Lower leg skin (tissue), 4 donors: ENCODE measurements around the gene GPR55. TPM values are rescaled to one million over a fixed set of nuclear protein-coding genes. Genes with fewer than 3 reads are reported as not detected.

ENCODE experiments used
- DNase-seq, 2 donors: peaks; one replicate each; pipeline ENCODE4 v3.0.0-alpha.2; 2019; ENCODE audit warnings: low spot score in 2 of 2
- H3K4me3 ChIP-seq: fragments of 200-600 bp; sonication (generic); 2 replicates; pipeline ENCODE4 v1.5.1; 2017; ENCODE audit warnings: mild to moderate bottlenecking, low read depth; ENCODE audit not compliant: poor library complexity, severe bottlenecking
- CTCF ChIP-seq, 3 donors: fragments of 450-650 bp; IDR thresholded peaks; one replicate each; pipeline ENCODE4 v1.5.1; 2016; ENCODE audit warnings: antibody characterized with exemption in 3 of 3, mild to moderate bottlenecking in 3 of 3, moderate library complexity in 2 of 3
- POLR2A ChIP-seq, 2 donors: fragments of 450-650 bp; IDR thresholded peaks; one replicate each; pipeline ENCODE4 v1.6.1; 2016 to 2017; ENCODE audit warnings: antibody characterized with exemption in 2 of 2, mild to moderate bottlenecking in 1 of 2, moderate library complexity in 1 of 2
- WGBS, 2 donors: methylation state at CpG; one replicate each; pipeline ENCODE4 v1.1.5; 2018; 5-methylcytosine and 5-hydroxymethylcytosine counted together
- intact Hi-C: fragments of 100-400 bp; cut with DNase I; formaldehyde crosslinking; loops from one replicate; pipeline ENCODE4 v1.15.0; 2023; ENCODE audit warnings: low total_unique reads
- total RNA-seq, 4 donors: library from RNA; depleted of rRNA; stranded (reverse); fragments of >200 nt; gene quantifications; one replicate each; pipeline ENCODE4 v1.1.0, GENCODE V29; 2016

Gene GPR55
- total RNA-seq, 4 donors from 2014 or later: 0.30 TPM; not detected in 3

- intact Hi-C loops: no loop called here
- no peak overlapping the region for H3K4me3 ChIP-seq
- WGBS, 2 donors: 34 to 43% methylated on average over 5 of the region's 5 CpGs
- no peak for TF ChIP-seq POLR2A (IDR thresholded peaks at IDR 0.05)
- no peak for TF ChIP-seq CTCF (IDR thresholded peaks at IDR 0.05)
- DNase-seq: peak in 1 of 2 donors; percentile 37
Measured at GRCh38 chr2:230899287-230899686, 25.8 kb downstream of the GPR55 start.

- no peak overlapping the region for H3K4me3 ChIP-seq
- peak in 1 of 2 donors; percentile 68 for DNase-seq
- intact Hi-C loops: no loop called here
- TF ChIP-seq POLR2A (IDR thresholded peaks at IDR 0.05) (no peak), CTCF (IDR thresholded peaks at IDR 0.05) (no peak)
- WGBS, 2 donors: 60 to 68% methylated on average over 8 of the region's 8 CpGs
Measured at GRCh38 chr2:230898713-230899091, 26.3 kb downstream of the GPR55 start.

GRCh38 chr2:230898016-230898712 lies 26.9 kb downstream of the GPR55 start:
- intact Hi-C loops: no loop called here
- DNase-seq: peak in 1 of 2 donors; percentile 75
- WGBS, 2 donors: 92 to 95% methylated on average over 13 of the region's 13 CpGs
- H3K4me3 ChIP-seq: no peak overlapping the region
- TF ChIP-seq POLR2A (IDR thresholded peaks at IDR 0.05) (no peak), CTCF (IDR thresholded peaks at IDR 0.05) (no peak)

- WGBS, 2 donors: 83 to 86% methylated on average over 19 of the region's 19 CpGs
- peak in 1 of 2 donors; percentile 53 for DNase-seq
Measured at GRCh38 chr2:230896346-230897115, 28.5 kb downstream of the GPR55 start.

More at GRCh38 chr2:230896346-230897115, 28.5 kb downstream of the GPR55 start:
- intact Hi-C loops: no loop called here
- H3K4me3 ChIP-seq: no peak overlapping the region
- TF ChIP-seq CTCF (IDR thresholded peaks at IDR 0.05) (no peak), POLR2A (IDR thresholded peaks at IDR 0.05) (no peak)
